Measurements from ENCODE around the gene AXIN2. TPM values are rescaled to one million over a fixed set of nuclear protein-coding genes. Genes with fewer than 3 reads are reported as not detected.
"Not testable (repeated sequence)": the region's sequence is repeated elsewhere in the genome, so short reads cannot be mapped to it uniquely, and the experiment has no call there.

The AXIN2 gene
- total RNA-seq, 1 experiment from 2014 or later, result 168 TPM

GRCh38 chr17:65487161-65487560, 74.3 kb downstream of the AXIN2 start:
- Histone ChIP-seq H3K4me1 (no peaks in the 10 kb centered on the region), H3K9me3 (no peaks in the 10 kb centered on the region), H3K4me3 (ENCODE audit: low read depth, low read length) (no peak overlapping the region), H3K36me3 (ENCODE audit: control insufficient read depth, insufficient read depth, low read length) (no peaks in the 10 kb centered on the region), H3K27me3 (replicated peaks; ENCODE audit: control insufficient read depth, insufficient read depth, low read length) (no peaks in the 10 kb centered on the region)
- ChIA-PET CTCF (no interaction called here), POLR2A (no interaction called here)
- Mint-ChIP-seq H3K27me3 (ENCODE audit: insufficient read depth, unreplicated experiment) (no peaks in the 10 kb centered on the region), H3K4me3 (ENCODE audit: unreplicated experiment) (no peak overlapping the region), H3K27ac (ENCODE audit: unreplicated experiment) (no peak overlapping the region), H3K36me3 (ENCODE audit: insufficient read depth, unreplicated experiment) (no peaks in the 10 kb centered on the region), H3K9me3 (ENCODE audit: unreplicated experiment) (peaks cover 14% of the 10 kb centered on the region), H3K4me1 (ENCODE audit: low read depth, unreplicated experiment) (peaks cover 3% of the 10 kb centered on the region)
- DNase-seq, result no peak
- intact Hi-C loops (cut with micrococcal nuclease; ENCODE audit: unreplicated experiment), result no loop called here
- TF ChIP-seq CTCF (IDR thresholded peaks at IDR 0.05; ENCODE audit: insufficient read depth in 1 of 2, low read depth in 1 of 2, low read length in 1 of 2, severe bottlenecking in 1 of 2, unreplicated experiment in 1 of 2), result no peak
- no TSS peak for BruUV-seq (replicated peaks)

DNA sequence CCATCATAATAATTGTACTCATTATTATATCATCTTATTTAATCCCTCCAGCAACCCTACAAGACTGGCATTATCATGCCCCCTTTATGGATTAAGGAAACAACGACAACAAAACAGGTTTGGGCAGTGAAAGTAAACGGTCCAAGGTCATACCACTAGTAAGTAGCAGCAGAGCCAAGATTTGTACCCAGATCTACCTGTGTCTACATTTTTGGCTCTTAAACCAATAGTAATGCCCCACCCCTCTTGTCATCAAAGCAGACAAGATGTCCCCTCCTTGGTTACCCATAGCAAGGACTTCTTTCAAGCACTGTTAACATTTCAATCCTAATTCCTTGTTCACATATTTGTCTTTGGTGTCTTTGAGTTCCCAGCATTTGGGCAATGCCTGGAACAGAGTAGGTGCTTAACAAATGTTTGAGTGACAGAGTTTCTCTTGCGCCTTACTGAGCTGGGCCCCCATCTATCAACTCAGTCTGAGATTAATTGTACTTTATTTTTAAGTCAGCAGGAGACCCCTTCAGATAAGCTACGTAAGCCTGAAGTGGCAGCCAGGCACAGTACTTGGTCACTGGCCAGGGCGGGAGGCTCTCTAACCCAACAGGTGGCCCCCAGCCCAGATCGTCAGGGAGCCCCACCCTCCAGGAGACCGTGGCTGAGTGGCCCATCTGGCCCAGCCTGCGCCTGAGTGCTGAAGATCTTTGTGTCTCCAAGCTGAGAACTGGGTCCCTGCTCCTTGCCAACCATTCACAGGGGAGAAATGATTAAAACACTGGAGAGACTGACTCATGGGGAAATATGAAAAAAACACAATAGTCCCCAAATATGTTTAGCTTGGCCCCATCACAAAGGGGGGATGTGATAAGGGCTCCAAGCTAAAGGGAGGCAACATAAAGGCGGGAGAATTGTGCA, 75.8 kb downstream of the AXIN2 start:
- Mint-ChIP-seq H3K27ac (ENCODE audit: unreplicated experiment) (no peak overlapping the region), H3K36me3 (ENCODE audit: insufficient read depth, unreplicated experiment) (no peaks in the 10 kb centered on the region), H3K9me3 (ENCODE audit: unreplicated experiment) (peaks cover 4% of the 10 kb centered on the region), H3K4me1 (ENCODE audit: low read depth, unreplicated experiment) (peaks cover 9% of the 10 kb centered on the region), H3K27me3 (ENCODE audit: insufficient read depth, unreplicated experiment) (no peaks in the 10 kb centered on the region), H3K4me3 (ENCODE audit: unreplicated experiment) (no peak overlapping the region)
- Histone ChIP-seq H3K36me3 (ENCODE audit: control insufficient read depth, insufficient read depth, low read length) (no peaks in the 10 kb centered on the region), H3K9me3 (peaks cover under 1% of the 10 kb centered on the region; the same call in 1 of the 2 replicates), H3K4me3 (ENCODE audit: low read depth, low read length) (no peak overlapping the region), H3K4me1 (no peaks in the 10 kb centered on the region), H3K27me3 (replicated peaks; ENCODE audit: control insufficient read depth, insufficient read depth, low read length) (no peaks in the 10 kb centered on the region)
- ChIA-PET POLR2A (no interaction called here), CTCF (interaction anchor here (0.6 kb wide), 1 partner anchor 75 kb away, joined by 3 read pairs; no protein-coding TSS in a partner anchor)
- TF ChIP-seq CTCF (IDR thresholded peaks at IDR 0.05; ENCODE audit: insufficient read depth in 1 of 2, low read depth in 1 of 2, low read length in 1 of 2, severe bottlenecking in 1 of 2, unreplicated experiment in 1 of 2), result no peak
- BruUV-seq (replicated peaks), result no TSS peak
- intact Hi-C loops (cut with micrococcal nuclease; ENCODE audit: unreplicated experiment), result no loop called here
- DNase-seq, result no peak

DNA sequence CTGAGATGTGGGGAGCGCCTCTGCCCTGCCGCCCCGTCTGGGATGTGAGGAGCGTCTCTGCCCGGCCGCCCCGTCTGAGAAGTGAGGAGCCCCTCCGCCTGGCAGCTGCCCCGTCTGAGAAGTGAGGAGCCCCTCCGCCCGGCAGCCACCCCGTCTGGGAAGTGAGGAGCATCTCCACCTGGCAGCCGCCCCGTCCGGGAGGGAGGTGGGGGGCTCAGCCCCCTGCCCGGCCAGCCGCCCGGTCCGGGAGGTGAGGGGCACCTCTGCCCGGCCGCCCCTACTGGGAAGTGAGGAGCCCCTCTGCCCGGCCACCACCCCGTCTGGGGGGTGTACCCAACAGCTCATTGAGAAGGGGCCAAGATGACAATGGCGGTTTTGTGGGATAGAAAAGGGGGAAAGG, 77.0 kb downstream of the AXIN2 start:
- BruUV-seq (replicated peaks); DNase-seq; POLR2A ChIA-PET: not testable (repeated sequence)

More for the DNA sequence above, 77.0 kb downstream of the AXIN2 start:
- H3K4me1 ChIP-seq; H3K27ac Mint-ChIP-seq (ENCODE audit: unreplicated experiment); H3K36me3 ChIP-seq (ENCODE audit: control insufficient read depth, insufficient read depth, low read length); H3K4me1 Mint-ChIP-seq (ENCODE audit: low read depth, unreplicated experiment); H3K4me3 ChIP-seq (ENCODE audit: low read depth, low read length); H3K27me3 ChIP-seq (replicated peaks; ENCODE audit: control insufficient read depth, insufficient read depth, low read length); H3K9me3 Mint-ChIP-seq (ENCODE audit: unreplicated experiment); CTCF ChIA-PET; H3K4me3 Mint-ChIP-seq (ENCODE audit: unreplicated experiment); H3K36me3 Mint-ChIP-seq (ENCODE audit: insufficient read depth, unreplicated experiment); H3K9me3 ChIP-seq; intact Hi-C loops (cut with micrococcal nuclease; ENCODE audit: unreplicated experiment); H3K27me3 Mint-ChIP-seq (ENCODE audit: insufficient read depth, unreplicated experiment): not testable (repeated sequence)
